BLaER1 (cell line): Measurements from ENCODE around the gene TH.

ENCODE experiments used
- H3K27ac ChIP-seq: shearing (Covaris generic); formaldehyde crosslinking; 2 replicates; pipeline ENCODE4 v1.8.1; 2022
- H3K27me3 ChIP-seq: shearing (Covaris generic); formaldehyde crosslinking; 2 replicates; pipeline ENCODE4 v1.8.1; 2022
- H3K36me3 ChIP-seq: shearing (Covaris generic); formaldehyde crosslinking; 2 replicates; pipeline ENCODE4 v1.8.1; 2022
- H3K4me1 ChIP-seq: shearing (Covaris generic); formaldehyde crosslinking; 2 replicates; pipeline ENCODE4 v1.8.1; 2022
- H3K4me2 ChIP-seq: shearing (Covaris generic); formaldehyde crosslinking; 2 replicates; pipeline ENCODE4 v1.8.1; 2022
- H3K4me3 ChIP-seq: shearing (Covaris generic); formaldehyde crosslinking; 2 replicates; pipeline ENCODE4 v1.8.1; 2022
- H3K9ac ChIP-seq: shearing (Covaris generic); formaldehyde crosslinking; 2 replicates; pipeline ENCODE4 v1.8.1; 2022
- H3K9me3 ChIP-seq: shearing (Covaris generic); formaldehyde crosslinking; 2 replicates; pipeline ENCODE4 v1.8.1; 2022
- H4K20me1 ChIP-seq: shearing (Covaris generic); formaldehyde crosslinking; 2 replicates; pipeline ENCODE4 v1.8.1; 2022
- Cebpa-rat ChIP-seq: shearing (Covaris generic); IDR thresholded peaks from 2 replicates; pipeline ENCODE4 v1.8.1; 2022

Gene TH

GRCh38 chr11:2154889-2155288, 16.7 kb downstream of the TH start:
- H3K36me3 ChIP-seq = no peaks in the 10 kb centered on the region
- no peak overlapping the region for H3K9ac ChIP-seq
- no peak for TF ChIP-seq Cebpa-rat
- peaks cover 13% of the 10 kb centered on the region; the same call in 1 of the 2 replicates for H4K20me1 ChIP-seq
- no peak overlapping the region for H3K4me3 ChIP-seq
- no peak overlapping the region for H3K27ac ChIP-seq
- H3K4me1 ChIP-seq = peaks cover 12% of the 10 kb centered on the region
- H3K9me3 ChIP-seq = no peaks in the 10 kb centered on the region
- peaks cover 14% of the 10 kb centered on the region for H3K27me3 ChIP-seq
- no peak overlapping the region for H3K4me2 ChIP-seq

- no peak overlapping the region for H3K4me2 ChIP-seq
- H3K9ac ChIP-seq = no peak overlapping the region
- H3K4me3 ChIP-seq = no peak overlapping the region
- H3K27ac ChIP-seq = no peak overlapping the region
- no peak for TF ChIP-seq Cebpa-rat
- peaks cover 12% of the 10 kb centered on the region for H3K4me1 ChIP-seq
- H3K36me3 ChIP-seq = no peaks in the 10 kb centered on the region
- no peaks in the 10 kb centered on the region for H3K9me3 ChIP-seq
- H3K27me3 ChIP-seq = peaks cover 21% of the 10 kb centered on the region
- H4K20me1 ChIP-seq = peaks cover 16% of the 10 kb centered on the region; the same call in 1 of the 2 replicates
Measured at GRCh38 chr11:2154195-2154585, 17.4 kb downstream of the TH start.

- Histone ChIP-seq H4K20me1 (peaks cover 21% of the 10 kb centered on the region; the same call in 1 of the 2 replicates), H3K9me3 (no peaks in the 10 kb centered on the region), H3K36me3 (no peaks in the 10 kb centered on the region), H3K4me3 (no peak overlapping the region), H3K27me3 (peaks cover 26% of the 10 kb centered on the region), H3K4me1 (peaks cover 12% of the 10 kb centered on the region), H3K9ac (no peak overlapping the region), H3K4me2 (no peak overlapping the region), H3K27ac (no peak overlapping the region)
- no peak for TF ChIP-seq Cebpa-rat
Measured at GRCh38 chr11:2153581-2154194, 17.9 kb downstream of the TH start.

GRCh38 chr11:2151500-2152257, 19.9 kb downstream of the TH start:
- Histone ChIP-seq H3K4me1 (peaks cover 19% of the 10 kb centered on the region), H3K4me2 (peak overlapping the region; percentile 62)

GRCh38 chr11:2149864-2150847, 21.5 kb downstream of the TH start:
- Histone ChIP-seq H3K4me1 (peaks cover 16% of the 10 kb centered on the region), H3K27me3 (peaks cover 61% of the 10 kb centered on the region), H3K4me3 (no peak overlapping the region), H3K4me2 (no peak overlapping the region), H3K36me3 (no peaks in the 10 kb centered on the region), H3K9me3 (no peaks in the 10 kb centered on the region), H4K20me1 (peaks cover 44% of the 10 kb centered on the region), H3K9ac (no peak overlapping the region), H3K27ac (no peak overlapping the region)
- TF ChIP-seq Cebpa-rat = no peak

More at GRCh38 chr11:2151500-2152257, 19.9 kb downstream of the TH start:
- no peak overlapping the region for H3K4me3 ChIP-seq
- H3K9me3 ChIP-seq = no peaks in the 10 kb centered on the region
- peaks cover 46% of the 10 kb centered on the region for H3K27me3 ChIP-seq
- no peak overlapping the region for H3K27ac ChIP-seq
- TF ChIP-seq Cebpa-rat = no peak
- no peaks in the 10 kb centered on the region for H3K36me3 ChIP-seq
- no peak overlapping the region for H3K9ac ChIP-seq
- peaks cover 29% of the 10 kb centered on the region; the same call in 1 of the 2 replicates for H4K20me1 ChIP-seq

GRCh38 chr11:2149460-2149859, 22.2 kb downstream of the TH start:
- no peak for TF ChIP-seq Cebpa-rat
- Histone ChIP-seq H3K4me3 (no peak overlapping the region), H3K27ac (no peak overlapping the region), H3K9ac (no peak overlapping the region), H3K4me1 (peaks cover 16% of the 10 kb centered on the region), H4K20me1 (peaks cover 49% of the 10 kb centered on the region), H3K27me3 (peaks cover 68% of the 10 kb centered on the region), H3K36me3 (no peaks in the 10 kb centered on the region), H3K9me3 (no peaks in the 10 kb centered on the region), H3K4me2 (no peak overlapping the region)

GRCh38 chr11:2148595-2148994, 23.0 kb downstream of the TH start:
- no peak for TF ChIP-seq Cebpa-rat
- Histone ChIP-seq H3K4me1 (peaks cover 20% of the 10 kb centered on the region), H3K36me3 (no peaks in the 10 kb centered on the region), H3K9me3 (no peaks in the 10 kb centered on the region), H3K4me3 (no peak overlapping the region), H3K4me2 (no peak overlapping the region), H3K27ac (no peak overlapping the region), H3K27me3 (peaks cover 77% of the 10 kb centered on the region), H3K9ac (no peak overlapping the region), H4K20me1 (peaks cover 58% of the 10 kb centered on the region)

- TF ChIP-seq Cebpa-rat = no peak
- H3K27me3 ChIP-seq = peaks cover 89% of the 10 kb centered on the region
- H3K4me1 ChIP-seq = peaks cover 20% of the 10 kb centered on the region
- no peak overlapping the region for H3K9ac ChIP-seq
- H3K4me3 ChIP-seq = no peak overlapping the region
- H3K4me2 ChIP-seq = 0 out of 2 replicates have a peak overlapping the region, but pooled peaks have one; percentile 37
- no peak overlapping the region for H3K27ac ChIP-seq
- peaks cover 62% of the 10 kb centered on the region for H4K20me1 ChIP-seq
- H3K36me3 ChIP-seq = no peaks in the 10 kb centered on the region
- no peaks in the 10 kb centered on the region for H3K9me3 ChIP-seq
Measured at GRCh38 chr11:2147391-2147790, 24.2 kb downstream of the TH start.

GRCh38 chr11:2146051-2146450, 25.6 kb downstream of the TH start:
- Histone ChIP-seq H4K20me1 (peaks cover 74% of the 10 kb centered on the region), H3K27me3 (peaks cover 100% of the 10 kb centered on the region), H3K4me1 (peaks cover 12% of the 10 kb centered on the region; the same call in 1 of the 2 replicates), H3K9ac (no peak overlapping the region), H3K4me3 (no peak overlapping the region), H3K36me3 (no peaks in the 10 kb centered on the region), H3K27ac (no peak overlapping the region), H3K9me3 (no peaks in the 10 kb centered on the region), H3K4me2 (no peak overlapping the region)
- no peak for TF ChIP-seq Cebpa-rat
